ENCODE results near the gene MMP1. TPM values are rescaled to one million over a fixed set of nuclear protein-coding genes. Genes with fewer than 3 reads are reported as not detected.

Gene MMP1
- total and polyA plus RNA-seq, 11 donors: 0.14 to 2.5 (median 0.46) TPM; not detected in 6

GRCh38 chr11:102794382-102794781, 3.6 kb downstream of the MMP1 start:
- Histone ChIP-seq H3K27me3 (no peaks in the 10 kb centered on the region), H3K4me3 (no peak overlapping the region), H3K4me1 (peaks cover 0 to 4% (median 0%) of the 10 kb centered on the region in 12 donors), H3K9me3 (no peaks in the 10 kb centered on the region), H3K27ac (no peak overlapping the region), H3K36me3 (no peaks in the 10 kb centered on the region)
- DNase-seq (no peak), ATAC-seq (peak in 1 of 4 donors; percentile 28)
- intact Hi-C loops (cut with DNase I): no loop called here
- TF ChIP-seq, protein P1, sequence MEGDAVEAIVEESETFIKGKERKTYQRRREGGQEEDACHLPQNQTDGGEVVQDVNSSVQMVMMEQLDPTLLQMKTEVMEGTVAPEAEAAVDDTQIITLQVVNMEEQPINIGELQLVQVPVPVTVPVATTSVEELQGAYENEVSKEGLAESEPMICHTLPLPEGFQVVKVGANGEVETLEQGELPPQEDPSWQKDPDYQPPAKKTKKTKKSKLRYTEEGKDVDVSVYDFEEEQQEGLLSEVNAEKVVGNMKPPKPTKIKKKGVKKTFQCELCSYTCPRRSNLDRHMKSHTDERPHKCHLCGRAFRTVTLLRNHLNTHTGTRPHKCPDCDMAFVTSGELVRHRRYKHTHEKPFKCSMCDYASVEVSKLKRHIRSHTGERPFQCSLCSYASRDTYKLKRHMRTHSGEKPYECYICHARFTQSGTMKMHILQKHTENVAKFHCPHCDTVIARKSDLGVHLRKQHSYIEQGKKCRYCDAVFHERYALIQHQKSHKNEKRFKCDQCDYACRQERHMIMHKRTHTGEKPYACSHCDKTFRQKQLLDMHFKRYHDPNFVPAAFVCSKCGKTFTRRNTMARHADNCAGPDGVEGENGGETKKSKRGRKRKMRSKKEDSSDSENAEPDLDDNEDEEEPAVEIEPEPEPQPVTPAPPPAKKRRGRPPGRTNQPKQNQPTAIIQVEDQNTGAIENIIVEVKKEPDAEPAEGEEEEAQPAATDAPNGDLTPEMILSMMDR (IDR thresholded peaks at IDR 0.05): peak in 4 of 12 donors; percentile 8 to 20 (median 12)
- TF ChIP-seq POLR2A (IDR thresholded peaks at IDR 0.05): no peak

- DNase-seq (no peak), ATAC-seq (peak in 2 of 4 donors; percentile 41 to 82)
- Histone ChIP-seq H3K27me3 (no peaks in the 10 kb centered on the region), H3K36me3 (no peaks in the 10 kb centered on the region), H3K27ac (peak overlapping the region in 1 of 12 donors; percentile 27), H3K4me3 (no peak overlapping the region), H3K4me1 (no peaks in the 10 kb centered on the region), H3K9me3 (no peaks in the 10 kb centered on the region)
- intact Hi-C loops (cut with DNase I): no loop called here
- TF ChIP-seq POLR2A (IDR thresholded peaks at IDR 0.05): no peak
- TF ChIP-seq, protein P1 (IDR thresholded peaks at IDR 0.05): no peak
- 54 to 78% (median 72%) methylated on average over 6 of the region's 6 CpGs for WGBS, 4 donors
These were observed 4.2 kb downstream of the MMP1 start for GRCh38 chr11:102793677-102794290.

GRCh38 chr11:102792604-102793003, 5.4 kb downstream of the MMP1 start:
- H3K9me3 ChIP-seq: no peaks in the 10 kb centered on the region
- ATAC-seq: no peak
- WGBS, 4 donors: 89 to 95% (median 92%) methylated on average over 5 of the region's 5 CpGs
- intact Hi-C loops (cut with DNase I): no loop called here
- no peaks in the 10 kb centered on the region for H3K4me1 ChIP-seq
- DNase-seq: no peak
- TF ChIP-seq, protein P1 (IDR thresholded peaks at IDR 0.05): no peak
- TF ChIP-seq POLR2A (IDR thresholded peaks at IDR 0.05): no peak
- no peaks in the 10 kb centered on the region for H3K36me3 ChIP-seq
- no peak overlapping the region for H3K27ac ChIP-seq
- H3K4me3 ChIP-seq: no peak overlapping the region
- no peaks in the 10 kb centered on the region for H3K27me3 ChIP-seq

DNA sequence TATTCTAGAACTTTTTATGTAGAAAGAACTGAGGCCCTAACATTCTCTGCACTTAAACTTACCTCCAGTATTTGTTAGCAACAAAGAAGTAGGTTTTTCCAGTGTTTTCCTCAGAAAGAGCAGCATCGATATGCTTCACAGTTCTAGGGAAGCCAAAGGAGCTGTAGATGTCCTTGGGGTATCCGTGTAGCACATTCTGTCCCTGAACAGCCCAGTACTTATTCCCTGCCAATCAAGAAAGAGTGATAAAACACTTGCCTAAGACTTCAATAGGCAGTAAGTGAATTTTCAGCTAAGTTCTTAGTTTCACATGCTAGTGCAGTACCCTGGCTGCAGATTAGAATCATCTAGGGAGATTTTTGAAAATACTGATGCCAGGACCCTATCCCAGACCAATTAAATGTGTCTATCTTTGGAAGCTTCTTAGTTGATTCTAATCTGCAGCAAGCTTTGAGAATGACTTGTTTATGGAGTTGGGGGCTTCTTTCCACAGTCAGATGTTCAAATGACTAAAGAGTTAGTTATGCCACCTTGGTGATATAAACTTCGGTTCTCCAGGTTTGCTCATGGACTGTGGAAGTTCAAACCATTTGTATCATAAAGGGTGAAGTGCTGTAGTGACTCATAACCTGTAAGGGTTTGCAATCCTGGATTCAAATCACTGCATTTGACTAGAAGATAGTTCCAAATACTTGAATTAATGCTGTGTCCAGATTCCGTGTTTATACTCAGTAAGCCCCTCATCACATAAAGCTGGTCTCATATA, 6.5 kb downstream of the MMP1 start:
- TF ChIP-seq POLR2A (IDR thresholded peaks at IDR 0.05): no peak
- TF ChIP-seq, protein P1 (IDR thresholded peaks at IDR 0.05): no peak
- Histone ChIP-seq H3K4me3 (no peak overlapping the region), H3K9me3 (no peaks in the 10 kb centered on the region), H3K27ac (no peak overlapping the region), H3K27me3 (no peaks in the 10 kb centered on the region), H3K36me3 (no peaks in the 10 kb centered on the region), H3K4me1 (no peaks in the 10 kb centered on the region)
- WGBS, 4 donors: 70 to 82% (median 78%) methylated on average over 4 of the region's 4 CpGs
- no peak for ATAC-seq
- intact Hi-C loops (cut with DNase I): no loop called here
- DNase-seq: no peak
